DLD1 (cell line): ENCODE measurements around the gene ATP2B1.

Experiments
- in situ Hi-C: cut with HindIII; loops from 2 replicates; pipeline ENCODE4 v1.10.0; 2017; ENCODE audit warnings: low sequenced_read_pairs

Gene ATP2B1

DNA sequence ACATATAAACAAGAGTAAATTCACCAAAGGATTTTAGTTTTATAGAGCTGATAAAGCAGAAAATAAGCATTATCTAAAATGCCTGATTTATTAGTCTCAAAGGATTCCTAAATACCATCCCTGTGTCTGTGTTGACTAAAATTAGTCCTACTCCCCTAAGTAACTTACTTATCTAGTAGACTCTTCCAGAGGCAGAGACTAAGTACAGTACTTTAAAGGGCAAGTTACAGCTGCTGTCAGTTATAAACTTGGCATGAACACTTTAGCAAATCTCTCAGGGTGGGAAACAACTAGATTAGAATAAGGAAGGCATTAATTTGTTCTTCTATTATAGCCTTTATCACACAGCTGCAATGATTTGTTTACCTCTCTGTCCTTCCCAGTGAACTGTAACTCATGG, 46.0 kb downstream of the ATP2B1 start:
- in situ Hi-C loops = no loop called here

DNA sequence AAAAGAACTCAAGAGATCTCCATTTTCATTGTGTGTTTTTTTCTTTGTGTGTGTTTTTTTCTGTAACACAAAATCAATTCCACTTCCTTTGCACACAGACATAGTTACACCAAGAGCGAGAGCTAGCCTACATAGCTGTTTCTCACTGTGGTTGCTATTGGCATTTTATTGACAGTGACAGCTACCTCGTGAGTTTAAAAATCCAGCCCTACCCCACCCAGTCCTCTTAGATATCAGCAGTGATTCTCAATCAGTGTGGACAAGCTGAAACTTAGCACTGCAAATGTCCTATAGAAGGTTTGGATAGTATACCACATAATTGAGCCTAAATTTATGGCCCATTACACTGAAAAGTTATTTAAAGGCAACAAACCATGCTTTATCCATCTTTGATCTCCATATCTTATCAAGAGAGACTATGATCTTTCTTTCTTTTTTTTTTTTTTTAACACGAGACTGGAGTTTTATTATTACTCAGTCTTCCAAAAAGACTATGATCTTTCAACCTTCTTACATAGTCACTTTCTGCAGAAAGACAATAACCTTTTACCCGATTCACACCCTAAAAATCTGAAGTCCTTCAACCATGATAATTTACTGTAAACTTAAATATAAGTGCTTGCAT, 46.8 kb downstream of the ATP2B1 start:
- in situ Hi-C loops = no loop called here

DNA sequence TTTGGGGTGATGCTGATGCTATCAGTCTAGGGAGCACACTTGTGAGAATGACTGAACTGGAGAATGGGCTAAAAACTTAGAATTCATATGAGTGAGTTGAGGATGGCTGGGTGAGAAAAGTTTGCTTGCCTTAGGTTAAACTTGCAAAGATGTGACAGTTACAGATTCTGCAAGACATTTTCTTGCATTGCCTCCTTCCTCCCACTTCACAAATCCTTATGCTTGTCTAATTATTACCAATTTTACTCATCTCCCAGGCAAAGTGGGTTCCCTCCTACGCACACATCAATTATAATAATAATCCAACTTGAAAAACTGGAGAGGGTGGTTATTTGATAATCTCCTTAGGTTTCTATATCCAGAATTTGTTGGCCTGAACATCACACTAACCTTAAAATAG, 50.9 kb downstream of the ATP2B1 start:
- in situ Hi-C loops = no loop called here

DNA sequence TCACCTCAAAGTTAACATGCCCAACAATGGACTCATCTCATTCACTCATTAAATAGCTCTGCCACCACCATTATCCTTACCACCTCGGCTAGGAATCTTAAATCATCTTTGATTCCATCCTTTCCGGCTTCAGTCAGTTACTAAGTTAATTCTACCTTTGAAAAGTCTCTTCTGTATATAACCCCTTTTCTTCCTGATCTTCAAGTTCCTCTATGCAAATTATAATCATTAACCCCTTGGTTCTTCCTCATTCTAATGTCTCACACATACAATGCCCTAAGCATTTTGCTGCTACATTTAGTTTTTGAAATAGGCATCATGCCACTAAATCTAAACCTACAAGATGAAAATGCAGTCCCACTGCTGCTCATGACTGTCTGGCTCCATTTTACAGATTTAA, 51.6 kb downstream of the ATP2B1 start:
- in situ Hi-C loops = no loop called here

DNA sequence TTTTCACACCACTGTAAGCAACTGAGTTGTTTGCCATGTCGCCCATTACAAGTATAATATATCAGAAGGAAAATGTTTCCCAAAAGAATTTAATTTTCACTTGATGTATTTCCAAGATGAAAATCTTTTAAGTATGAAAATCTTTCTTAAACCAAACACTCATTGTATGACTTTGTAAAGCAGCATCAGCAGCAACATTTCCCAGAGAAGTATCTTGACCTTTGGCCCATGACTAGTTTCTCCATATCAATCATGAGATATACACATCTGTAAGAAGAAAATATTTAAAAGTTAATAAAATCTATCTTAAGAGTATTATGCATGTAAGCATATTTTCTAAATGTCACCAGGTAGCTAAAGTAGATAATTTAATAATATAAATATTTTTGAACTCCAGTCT, 52.8 kb downstream of the ATP2B1 start:
- in situ Hi-C loops = no loop called here

DNA sequence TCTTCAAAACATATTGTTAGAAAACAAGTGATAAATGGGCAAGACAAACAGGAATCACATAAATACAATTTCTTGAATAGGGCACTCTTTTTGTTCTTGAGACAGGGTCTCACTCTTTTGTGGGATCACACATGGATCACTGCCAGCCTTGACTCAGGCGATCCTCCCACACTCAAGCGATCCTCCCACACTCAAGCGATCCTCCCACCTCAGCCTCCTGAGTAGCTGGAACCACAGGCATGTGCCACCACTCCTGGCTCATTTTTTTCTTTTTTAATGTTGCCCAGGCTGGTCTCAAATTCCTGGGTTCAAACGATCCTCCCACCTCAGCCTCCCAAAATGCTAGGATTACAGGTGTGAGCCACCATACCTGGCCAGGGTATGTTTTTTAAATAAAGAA, 57.4 kb downstream of the ATP2B1 start:
- in situ Hi-C loops = no loop called here

DNA sequence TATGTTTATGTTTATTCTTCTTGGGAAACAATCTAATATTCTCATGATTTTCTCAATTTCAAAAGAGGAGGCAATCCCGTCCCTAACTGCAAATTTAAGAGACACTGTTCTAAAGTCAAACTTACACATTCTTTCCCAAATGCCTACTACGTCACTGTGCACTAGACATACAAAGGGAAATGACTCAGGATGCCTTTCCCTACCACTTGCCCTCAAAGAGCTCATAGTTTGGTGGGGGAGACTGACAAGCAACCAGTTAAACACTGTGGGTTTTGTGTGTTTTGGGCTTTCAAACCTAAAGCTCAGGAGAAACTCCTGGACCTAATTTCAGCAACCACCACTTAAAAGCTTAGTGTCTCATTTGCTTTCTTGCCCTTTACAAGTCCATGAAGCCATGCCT, 58.4 kb downstream of the ATP2B1 start:
- in situ Hi-C loops = no loop called here

DNA sequence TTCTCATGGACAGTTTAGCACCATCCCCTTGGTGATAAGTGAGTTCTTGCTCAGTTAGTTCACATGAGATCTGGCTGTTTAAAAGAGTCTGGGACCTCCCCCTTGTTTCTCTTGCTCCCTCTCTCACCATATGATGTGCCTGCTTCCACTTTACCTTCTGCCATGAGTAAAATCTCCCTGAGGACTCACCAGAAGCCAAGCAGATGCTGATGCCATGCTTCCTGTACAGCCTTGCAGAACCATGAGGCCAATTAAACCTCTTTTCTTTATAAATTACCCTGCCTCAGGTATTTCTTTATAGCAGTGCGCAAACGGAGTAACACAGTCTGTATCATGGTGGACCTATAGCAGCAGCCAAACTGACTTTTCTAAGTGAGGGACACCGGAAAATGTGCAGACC, 58.8 kb downstream of the ATP2B1 start:
- in situ Hi-C loops = no loop called here

DNA sequence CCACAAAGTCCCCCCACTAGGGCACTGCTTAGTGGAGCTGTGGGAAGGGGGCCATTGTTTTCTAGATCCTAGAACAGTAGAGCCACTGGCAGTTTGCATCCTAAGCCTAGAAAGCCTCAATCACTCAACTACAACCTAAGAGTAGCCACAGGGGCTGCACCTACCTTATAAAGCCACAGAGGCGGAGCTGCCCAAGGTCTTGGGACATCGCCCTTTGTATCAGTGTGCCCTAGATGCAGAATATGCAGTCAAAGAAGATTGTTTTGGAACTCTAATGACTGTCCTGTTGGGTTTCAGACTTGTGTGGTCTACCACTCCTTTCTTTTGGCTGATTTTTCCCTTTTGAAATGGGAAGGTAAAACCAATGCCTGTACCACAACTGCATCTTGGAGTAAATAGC, 59.5 kb downstream of the ATP2B1 start:
- in situ Hi-C loops = no loop called here

DNA sequence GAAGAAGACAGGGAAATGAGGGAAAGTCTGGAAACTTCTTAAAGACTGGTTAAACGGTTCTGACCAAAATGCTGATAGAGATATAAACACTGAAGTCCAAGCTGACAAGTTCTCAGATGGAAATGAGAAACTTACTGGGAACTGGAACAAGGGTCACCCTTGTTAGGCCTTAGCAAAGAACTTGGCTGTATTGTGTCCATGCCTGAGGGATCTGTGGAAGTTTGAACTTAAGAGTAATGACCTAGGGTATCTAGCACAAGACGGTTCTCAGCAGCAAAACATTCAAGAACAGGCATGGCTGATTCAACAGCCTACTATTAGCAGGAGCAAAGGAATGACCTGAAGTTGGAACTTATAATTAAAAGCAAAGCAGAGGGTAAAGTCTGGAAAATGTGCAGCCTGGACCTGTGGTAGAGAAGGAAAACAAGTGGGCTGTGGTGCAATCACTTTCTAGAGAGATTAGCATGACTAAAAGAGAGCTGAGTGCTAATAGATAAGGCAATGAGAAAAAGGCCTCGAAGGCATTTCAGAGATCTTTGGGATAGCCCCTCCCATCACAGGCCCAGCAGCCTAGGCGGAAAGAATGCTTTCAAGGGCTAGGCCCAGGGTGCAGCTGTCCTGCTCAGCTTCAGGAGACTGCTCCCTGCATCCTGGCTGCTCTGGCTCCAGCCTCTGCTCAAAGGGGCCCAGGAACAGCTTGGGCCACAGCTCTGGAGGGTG, 60.3 kb downstream of the ATP2B1 start:
- in situ Hi-C loops = no loop called here

DNA sequence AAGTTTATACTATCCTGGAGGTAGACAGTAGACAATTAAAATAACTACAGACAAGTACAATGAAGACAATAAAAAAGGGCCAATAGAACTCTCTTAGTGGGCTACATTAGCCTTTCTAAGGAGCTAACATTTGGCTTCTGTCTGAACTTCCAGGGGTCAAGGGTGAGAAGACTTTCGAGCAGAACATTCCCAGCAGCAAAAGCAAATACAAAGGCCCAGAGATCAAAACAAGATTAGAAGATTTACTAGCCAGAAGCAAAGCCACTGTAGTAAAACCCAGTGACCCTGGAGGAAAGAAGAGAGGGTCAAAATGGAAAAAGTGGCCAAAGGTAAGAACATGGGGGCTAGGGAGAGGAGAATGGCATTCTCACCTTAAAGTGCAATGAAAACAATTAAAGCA, 63.2 kb downstream of the ATP2B1 start:
- in situ Hi-C loops = no loop called here

DNA sequence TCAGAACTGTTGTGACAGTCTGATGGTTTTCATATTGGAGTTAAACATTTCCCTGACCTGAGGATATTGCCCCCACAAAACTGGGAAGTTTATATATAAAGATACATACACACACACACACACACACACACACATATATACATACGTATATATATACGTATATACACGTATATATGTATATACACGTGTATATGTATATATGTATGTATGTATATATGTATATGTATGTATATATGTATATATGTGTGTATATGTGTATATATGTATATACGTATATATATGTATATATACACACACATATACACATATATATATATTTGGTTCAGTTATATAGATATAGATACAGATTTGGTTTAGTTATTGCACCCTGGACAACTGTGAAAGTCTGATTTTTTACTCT, 65.7 kb downstream of the ATP2B1 start:
- in situ Hi-C loops = no loop called here

DNA sequence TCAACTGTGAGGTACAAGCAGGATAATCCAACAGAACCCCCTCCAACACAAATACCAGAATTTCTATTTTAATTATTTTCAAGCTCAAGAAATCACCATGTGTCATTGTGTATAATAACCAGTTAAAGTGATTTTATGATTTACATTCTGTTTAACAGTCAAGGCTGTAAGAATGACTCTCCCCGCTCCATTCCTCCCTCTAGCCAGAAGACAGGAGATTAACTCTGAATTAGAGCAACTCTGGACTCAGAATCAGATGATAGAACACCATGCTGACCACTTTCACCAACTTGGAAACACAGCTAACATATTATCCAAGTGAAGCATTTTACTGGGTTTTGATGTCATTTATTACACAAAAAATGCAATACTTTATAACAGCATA, 71.9 kb downstream of the ATP2B1 start:
- in situ Hi-C loops = no loop called here

DNA sequence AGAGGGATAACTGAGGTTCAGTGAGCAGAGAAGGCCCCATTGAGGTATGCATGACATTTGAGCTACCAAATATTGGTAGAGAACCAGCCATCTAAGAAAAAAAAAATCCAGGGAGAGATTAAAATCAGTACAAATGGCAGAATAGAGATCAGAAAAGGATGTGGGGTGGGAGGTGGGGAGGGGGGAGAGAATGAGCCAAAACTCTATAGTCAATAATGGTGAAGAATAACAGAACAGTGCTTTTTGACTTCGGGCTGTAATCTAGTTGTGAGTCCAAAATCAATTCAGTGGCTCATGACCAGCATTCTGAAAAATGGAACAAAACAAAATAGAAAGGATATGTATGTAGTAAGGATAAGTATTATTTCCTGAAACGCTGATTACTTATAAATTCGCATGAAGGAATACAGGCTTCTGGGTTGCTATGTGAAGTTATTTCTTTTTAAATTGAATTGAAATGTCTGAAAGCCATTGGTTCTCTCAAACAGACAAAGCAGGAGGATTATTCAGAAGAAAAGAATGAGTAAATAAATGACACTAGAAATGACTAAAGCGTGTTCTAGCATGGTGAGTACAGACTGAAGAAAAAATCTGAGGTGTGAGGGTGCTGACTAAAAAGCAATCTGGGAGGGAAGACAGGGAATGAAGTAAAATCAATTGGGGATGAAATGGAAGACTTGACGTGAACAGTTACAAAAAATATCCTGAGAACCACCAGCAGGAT, 72.4 kb downstream of the ATP2B1 start:
- in situ Hi-C loops = no loop called here

DNA sequence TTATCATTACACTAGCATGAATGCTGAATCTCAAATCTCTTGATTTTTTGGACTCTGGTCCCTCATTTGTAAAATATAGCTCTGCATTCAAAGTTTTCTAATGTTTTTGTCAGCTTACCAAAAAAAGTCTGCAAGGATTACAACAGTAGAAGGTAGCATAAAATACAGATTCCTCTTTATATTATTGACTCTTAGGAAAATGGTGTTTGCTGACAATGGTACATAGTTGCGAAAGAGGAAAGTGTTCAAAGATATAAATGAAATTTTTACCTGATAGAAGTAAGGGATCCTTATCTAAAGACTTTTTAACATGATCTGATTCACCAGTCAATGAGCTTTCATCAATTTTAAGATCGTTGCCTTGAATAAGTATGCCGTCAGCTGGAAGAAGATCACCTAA, 74.1 kb downstream of the ATP2B1 start:
- in situ Hi-C loops = no loop called here

DNA sequence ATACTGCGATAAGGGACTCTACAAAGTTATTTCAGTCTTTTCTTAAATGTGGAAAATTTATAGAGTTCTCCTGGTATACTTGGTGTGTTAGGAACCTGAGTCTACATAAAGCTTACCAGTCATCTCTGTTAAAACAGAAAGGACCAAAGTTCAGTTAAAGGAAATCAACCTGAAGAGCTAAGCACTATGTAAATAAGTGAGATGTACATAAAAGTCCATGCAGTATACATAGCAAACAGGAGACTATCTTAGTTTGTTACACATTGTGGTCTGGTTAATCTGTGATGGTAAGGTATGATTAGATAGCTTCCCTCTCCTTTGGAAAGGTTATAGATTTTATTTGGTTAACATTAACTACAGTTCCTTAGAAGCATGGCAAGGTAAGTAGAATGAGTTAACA, 75.9 kb downstream of the ATP2B1 start:
- in situ Hi-C loops = no loop called here

DNA sequence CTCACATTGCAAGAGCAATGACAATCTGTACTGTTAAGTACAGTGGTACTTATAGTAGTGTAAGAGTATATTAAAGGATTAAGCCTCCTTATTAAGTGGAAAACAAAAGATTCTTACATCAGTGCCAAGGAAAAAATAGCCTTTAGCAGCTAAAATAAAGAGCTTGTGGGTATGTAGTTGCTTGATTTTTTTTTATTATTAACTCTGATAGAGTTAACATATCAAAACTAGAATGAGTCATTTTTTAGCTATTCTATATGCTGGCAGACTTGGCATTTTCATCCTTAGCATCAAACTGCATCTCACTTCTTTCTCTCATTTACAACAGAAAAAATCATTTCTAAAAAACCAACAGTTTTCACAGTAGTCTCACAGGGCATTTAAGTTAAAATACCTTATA, 86.5 kb downstream of the ATP2B1 start:
- in situ Hi-C loops = no loop called here

DNA sequence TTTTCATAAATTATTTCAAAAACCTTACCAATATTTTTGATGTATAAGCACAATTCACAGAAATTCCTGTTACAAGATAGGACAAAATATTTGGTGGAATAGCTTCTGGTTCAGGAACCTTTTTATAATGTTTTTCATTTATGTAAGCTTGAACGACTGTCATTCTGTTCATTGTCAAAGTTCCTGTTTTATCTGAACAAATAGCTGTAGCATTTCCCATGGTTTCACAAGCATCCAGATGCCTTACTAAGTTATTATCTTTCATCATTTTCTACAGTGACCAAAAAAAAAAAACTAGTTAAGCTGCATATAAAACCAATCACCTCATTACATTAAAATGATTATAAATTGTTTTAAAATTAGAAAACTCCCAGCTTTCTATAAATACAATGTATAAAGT, 87.1 kb downstream of the ATP2B1 start:
- in situ Hi-C loops = no loop called here

DNA sequence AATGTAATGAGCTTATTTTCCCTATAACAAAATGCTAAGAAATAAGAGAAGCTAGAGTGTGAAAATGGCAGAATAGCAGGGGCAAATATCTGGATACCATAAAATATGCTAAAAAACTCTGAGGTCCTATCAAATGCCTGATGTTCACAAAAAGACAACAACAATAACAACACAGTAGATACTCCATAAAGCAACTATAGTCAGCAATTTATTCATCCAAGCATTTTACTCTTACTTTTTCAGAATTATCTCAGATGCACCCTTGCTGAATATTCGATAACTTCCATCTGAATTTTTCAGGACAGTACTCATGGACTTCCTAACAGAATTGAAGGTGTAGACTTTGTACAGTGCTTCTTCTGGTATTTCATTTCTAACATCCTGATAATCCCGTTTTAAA, 88.9 kb downstream of the ATP2B1 start:
- in situ Hi-C loops = no loop called here

DNA sequence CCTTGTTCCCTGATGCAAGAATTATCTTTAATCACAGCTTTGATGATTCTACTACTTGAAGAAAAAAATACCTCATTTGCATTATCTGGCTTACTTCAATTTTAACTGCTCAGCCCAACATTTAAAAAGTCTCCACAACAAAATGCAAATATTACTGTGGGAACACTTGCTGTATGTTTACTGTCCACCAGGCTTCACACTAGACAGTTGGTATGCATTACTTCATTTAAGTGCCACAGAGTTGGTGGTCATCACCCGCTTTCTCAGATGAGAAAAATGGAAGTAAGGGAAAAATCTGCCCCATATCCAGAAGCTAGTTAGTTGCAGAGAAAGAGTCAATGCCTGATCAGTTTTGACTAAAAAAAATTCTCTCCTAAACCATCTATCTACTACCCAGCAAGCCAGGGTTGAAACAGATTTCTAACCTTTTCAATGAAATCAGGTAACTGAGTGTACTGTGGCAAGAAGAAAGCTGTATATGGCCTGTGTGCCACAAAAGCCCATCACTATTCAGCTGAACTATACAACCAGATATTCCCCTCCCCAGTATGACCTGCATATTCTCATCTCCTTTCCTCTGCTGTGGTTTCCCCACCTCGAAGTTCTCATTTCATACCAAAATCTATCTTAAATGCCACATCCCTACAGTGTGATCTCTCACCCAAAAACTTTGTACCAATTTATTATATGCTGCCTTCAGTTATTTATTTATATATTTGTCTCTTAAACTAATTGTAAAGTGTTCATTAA, 90.3 kb downstream of the ATP2B1 start:
- in situ Hi-C loops = no loop called here

DNA sequence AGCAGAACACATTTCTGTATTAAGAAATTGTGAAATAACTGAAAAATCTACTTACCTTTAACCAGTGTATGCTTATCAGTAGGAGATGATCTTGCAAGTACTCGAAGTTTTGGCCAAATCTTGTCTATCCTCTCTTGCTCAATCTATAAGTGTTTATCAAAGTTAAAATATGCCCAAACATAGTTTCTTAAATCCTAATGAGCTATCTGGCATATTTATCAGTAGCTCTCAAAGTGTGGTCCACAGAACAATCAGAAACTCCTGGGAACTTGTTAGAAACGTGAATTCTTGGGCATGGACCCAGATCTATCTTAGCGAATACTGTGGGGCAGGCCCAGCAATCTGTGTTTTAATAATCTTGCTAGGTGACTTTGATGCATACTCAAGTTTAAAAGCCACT, 98.3 kb downstream of the ATP2B1 start:
- in situ Hi-C loops = no loop called here

DNA sequence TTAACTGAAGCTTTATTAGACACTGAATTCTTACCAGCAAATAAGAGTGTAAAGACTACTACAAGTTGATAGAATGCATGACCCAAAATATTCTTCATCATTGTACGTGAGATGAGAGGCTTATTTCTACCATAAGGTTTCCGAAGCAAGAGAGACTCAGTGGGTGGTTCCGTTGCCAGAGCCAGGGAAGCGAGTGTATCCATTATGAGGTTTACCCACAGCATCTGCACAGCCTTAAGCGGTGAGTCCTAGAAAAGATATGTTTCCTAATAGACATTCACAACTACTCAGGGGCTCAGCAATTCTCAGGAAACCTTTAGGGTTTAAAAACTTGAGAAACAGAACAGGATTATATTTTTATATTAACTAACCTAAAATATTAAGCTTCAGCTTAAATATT, 105.0 kb downstream of the ATP2B1 start:
- in situ Hi-C loops = no loop called here
